K562 (cell line): ENCODE results near the gene MTERF4. TPM values are rescaled to one million over a fixed set of nuclear protein-coding genes. Genes with fewer than 3 reads are reported as not detected.

Experiments used
- CBX8 ChIP-seq: fragments of 200-600 bp; sonication (generic); IDR thresholded peaks from 2 replicates; pipeline ENCODE4 v1.6.1; 2012; ENCODE audit warnings: borderline replicate concordance, mixed run types, low read depth, mild to moderate bottlenecking, moderate library complexity, mixed read lengths, low read length, control low read depth, inconsistent platforms; ENCODE audit not compliant: poor library complexity, severe bottlenecking; ENCODE audit errors: extremely low read depth
- CREB1 ChIP-seq, 2 experiments: sonication (generic) in 1 of 2; formaldehyde crosslinking in 1 of 2; IDR thresholded peaks; 2 replicates each; pipeline versions ENCODE4 v1.6.1 to v1.8.0; 2012 to 2022; ENCODE audit warnings: inconsistent platforms in 1 of 2, mild to moderate bottlenecking in 1 of 2, missing genetic modification reagents in 1 of 2, moderate library complexity in 1 of 2
- CXXC5 ChIP-seq: fragments of 250-450 bp; sonication (Bioruptor Pico); IDR thresholded peaks from 2 replicates; pipeline ENCODE4 v1.8.0; 2022; ENCODE audit warnings: inconsistent platforms, mild to moderate bottlenecking, moderate library complexity
- ELF4 ChIP-seq: fragments of 450-650 bp; formaldehyde crosslinking; IDR thresholded peaks from 2 replicates; pipeline ENCODE4 v1.4.0; 2022; ENCODE audit warnings: missing genetic modification characterization
- GTF2E2 ChIP-seq: fragments of 200-800 bp; sonication (Bioruptor generic); IDR thresholded peaks from 2 replicates; pipeline ENCODE4 v1.6.1; 2016; ENCODE audit warnings: missing genetic modification characterization, missing compliant biosample characterization
- ID3 ChIP-seq, 2 experiments: fragments of 250-450 bp in 1 of 2; fragments of 450-650 bp in 1 of 2; sonication (Bioruptor Pico) in 1 of 2; IDR thresholded peaks; 2 replicates each; pipeline versions ENCODE4 v1.6.1 to v1.8.0; 2016 to 2021; ENCODE audit warnings: mild to moderate bottlenecking in 2 of 2, moderate library complexity in 2 of 2, missing compliant biosample characterization in 1 of 2, missing genetic modification characterization in 1 of 2
- ILK ChIP-seq: fragments of 450-650 bp; IDR thresholded peaks from 2 replicates; pipeline ENCODE4 v1.6.1; 2016; ENCODE audit warnings: missing genetic modification characterization, low read depth, mild to moderate bottlenecking, missing compliant biosample characterization, moderate library complexity, borderline replicate concordance
- MBD2 ChIP-seq: sonication (generic); IDR thresholded peaks from 2 replicates; pipeline ENCODE4 v1.6.1; 2016; ENCODE audit warnings: low read depth, borderline replicate concordance
- NCOA6 ChIP-seq: fragments of 450-650 bp; IDR thresholded peaks from 2 replicates; pipeline ENCODE4 v1.6.1; 2017; ENCODE audit warnings: mild to moderate bottlenecking
- PML ChIP-seq: IDR thresholded peaks from 2 replicates; pipeline ENCODE4 v1.6.1; 2012; ENCODE audit warnings: low read length, inconsistent platforms
- RBBP5 ChIP-seq: fragments of 200-600 bp; sonication (generic); IDR thresholded peaks from 2 replicates; pipeline ENCODE4 v1.6.1; 2012; ENCODE audit warnings: borderline replicate concordance, mild to moderate bottlenecking, low read length, control low read depth, inconsistent platforms; ENCODE audit not compliant: insufficient read depth, poor library complexity, severe bottlenecking
- ZBTB49 ChIP-seq: sonication (generic); formaldehyde crosslinking; IDR thresholded peaks from 2 replicates; pipeline ENCODE4 v1.8.0; 2022; ENCODE audit warnings: missing genetic modification reagents, mild to moderate bottlenecking, borderline replicate concordance
- ZFX ChIP-seq: sonication (generic); formaldehyde crosslinking; IDR thresholded peaks from 2 replicates; pipeline ENCODE4 v1.8.0; 2022; ENCODE audit warnings: mild to moderate bottlenecking, missing genetic modification reagents, moderate library complexity
- ZNF639 ChIP-seq, 2 experiments: fragments of 200-800 bp in 1 of 2; sonication (Bioruptor generic) in 1 of 2; sonication (generic) in 1 of 2; formaldehyde crosslinking in 1 of 2; IDR thresholded peaks in 1 of 2; conservative IDR thresholded peaks in 1 of 2; 2 replicates each; pipeline versions ENCODE4 v1.5.0 to v1.6.1; 2016 to 2020; ENCODE audit warnings: missing compliant biosample characterization in 1 of 2, missing genetic modification characterization in 1 of 2, missing genetic modification reagents in 1 of 2
- ZSCAN32 ChIP-seq: fragments of 450-650 bp; formaldehyde crosslinking; IDR thresholded peaks from 2 replicates; pipeline ENCODE4 v1.4.0; 2020; ENCODE audit warnings: mild to moderate bottlenecking, moderate library complexity
- polyA plus RNA-seq, 8 experiments: library from polyadenylated mRNA; depleted of rRNA in 4 of 8; stranded (reverse) in 5 of 8; unstranded in 3 of 8; fragments of >200 nt; fragmentation: Nextera tagmentation in 2 of 8; fragmentation: Illumina TruSeq in 1 of 8; extraction: Ambion mirVana in 2 of 8; extraction: Trizol in 1 of 8; gene quantifications; 2 replicates each; pipeline versions ENCODE4 v1.2.1 to v1.2.3, GENCODE V29; 2011 to 2014; ENCODE audit warnings: inconsistent platforms in 1 of 8, missing spikeins in 1 of 8
- total RNA-seq, 7 experiments: library from RNA; depleted of rRNA in 6 of 7; stranded (reverse); fragments of >200 nt in 6 of 7; fragmentation: Illumina TruSeq in 2 of 7; extraction: Trizol in 2 of 7; gene quantifications; 2 replicates each; pipeline versions ENCODE4 v1.2.1 to v1.2.3, GENCODE V29; 2011 to 2021; ENCODE audit warnings: low replicate concordance in 1 of 7
- TF ChIP-seq, protein P1 (sequence below): fragments of 250-450 bp; sonication (Bioruptor Pico); IDR thresholded peaks from 2 replicates; pipeline ENCODE4 v1.4.0; 2020; ENCODE audit warnings: mild to moderate bottlenecking
- TF ChIP-seq, protein P2 (sequence below): fragments of 200-800 bp; sonication (Bioruptor generic); IDR thresholded peaks from 2 replicates; pipeline ENCODE4 v1.6.1; 2017; ENCODE audit warnings: missing genetic modification characterization, missing compliant biosample characterization

Gene MTERF4
- total and polyA plus RNA-seq, 9 of the 15 experiments (the other 6 are each of a cell fraction or from before 2014, with no cell fraction given) = 15.3 to 29.6 (median 21.2) TPM

DNA sequence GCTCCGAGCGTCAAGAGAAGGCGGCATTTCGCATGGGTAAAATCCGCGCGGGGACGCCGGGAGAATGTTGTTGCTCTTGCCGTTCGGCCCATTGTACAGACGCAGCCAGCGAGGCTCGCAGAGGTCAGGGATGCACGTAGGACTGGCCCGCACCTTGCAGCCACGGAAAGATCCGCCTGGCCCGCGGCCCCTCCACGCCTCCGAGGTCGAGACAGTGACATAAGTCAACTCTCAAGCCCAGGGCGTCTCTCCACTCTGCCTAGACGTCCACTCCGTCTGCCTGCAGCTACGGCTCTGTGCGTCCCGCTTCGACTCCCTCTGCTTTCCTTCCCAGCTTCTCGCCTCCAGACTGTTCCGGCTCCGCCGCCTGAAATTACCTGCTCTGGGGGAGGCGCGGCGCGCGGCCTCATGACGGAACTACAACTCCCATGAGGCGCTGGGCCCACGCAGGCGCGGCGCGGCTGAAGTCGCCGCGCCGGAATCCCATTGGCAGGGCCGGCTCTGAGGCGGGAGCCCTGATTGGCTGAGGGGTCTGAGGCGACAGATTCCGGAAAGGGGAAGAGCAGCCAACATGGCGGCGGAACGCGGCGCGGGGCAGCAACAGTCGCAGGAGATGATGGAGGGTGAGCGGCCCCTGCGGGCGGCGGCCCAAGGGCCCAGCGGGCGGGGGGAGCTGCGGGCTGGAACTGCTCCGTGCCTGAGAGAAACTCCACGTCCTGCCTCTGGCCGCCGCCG lies 48.0 kb upstream of the MTERF4 start, which contains the start of gene PPP1R7 (continued):
- TF ChIP-seq, protein P1, sequence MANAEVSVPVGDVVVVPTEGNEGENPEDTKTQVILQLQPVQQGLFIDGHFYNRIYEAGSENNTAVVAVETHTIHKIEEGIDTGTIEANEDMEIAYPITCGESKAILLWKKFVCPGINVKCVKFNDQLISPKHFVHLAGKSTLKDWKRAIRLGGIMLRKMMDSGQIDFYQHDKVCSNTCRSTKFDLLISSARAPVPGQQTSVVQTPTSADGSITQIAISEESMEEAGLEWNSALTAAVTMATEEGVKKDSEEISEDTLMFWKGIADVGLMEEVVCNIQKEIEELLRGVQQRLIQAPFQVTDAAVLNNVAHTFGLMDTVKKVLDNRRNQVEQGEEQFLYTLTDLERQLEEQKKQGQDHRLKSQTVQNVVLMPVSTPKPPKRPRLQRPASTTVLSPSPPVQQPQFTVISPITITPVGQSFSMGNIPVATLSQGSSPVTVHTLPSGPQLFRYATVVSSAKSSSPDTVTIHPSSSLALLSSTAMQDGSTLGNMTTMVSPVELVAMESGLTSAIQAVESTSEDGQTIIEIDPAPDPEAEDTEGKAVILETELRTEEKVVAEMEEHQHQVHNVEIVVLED = peak; percentile 82
- TF ChIP-seq CREB1 (IDR thresholded peaks at IDR 0.05) (peak; percentile 81), CREB1 (CRISPR knock-in tag; IDR thresholded peaks at IDR 0.05) (peak; percentile 81), ILK (no peak), ZNF639 (CRISPR knock-in tag; conservative IDR thresholded peaks at IDR 0.05 in 1 of 2, IDR thresholded peaks at IDR 0.05 in 1 of 2) (no peak), ZFX (CRISPR knock-in tag) (peak; percentile 35; the same call in 1 of the 2 replicates), NCOA6 (no peak), RBBP5 (peak; percentile 77), CBX8 (no peak), ZBTB49 (CRISPR knock-in tag) (no peak), PML (peak; percentile 42; the same call in 1 of the 2 replicates), ID3 (CRISPR knock-in tag; IDR thresholded peaks at IDR 0.05) (no peak), ID3 (tag; IDR thresholded peaks at IDR 0.05) (0 out of 2 replicates have a peak, but pooled peaks have one; percentile 29), MBD2 (peak; percentile 67), CXXC5 (CRISPR knock-in tag) (peak; percentile 71), ZSCAN32 (CRISPR knock-in tag) (no peak), ELF4 (0 out of 2 replicates have a peak, but pooled peaks have one; percentile 38), GTF2E2 (peak; percentile 37; the same call in 1 of the 2 replicates)
- TF ChIP-seq, protein P2, sequence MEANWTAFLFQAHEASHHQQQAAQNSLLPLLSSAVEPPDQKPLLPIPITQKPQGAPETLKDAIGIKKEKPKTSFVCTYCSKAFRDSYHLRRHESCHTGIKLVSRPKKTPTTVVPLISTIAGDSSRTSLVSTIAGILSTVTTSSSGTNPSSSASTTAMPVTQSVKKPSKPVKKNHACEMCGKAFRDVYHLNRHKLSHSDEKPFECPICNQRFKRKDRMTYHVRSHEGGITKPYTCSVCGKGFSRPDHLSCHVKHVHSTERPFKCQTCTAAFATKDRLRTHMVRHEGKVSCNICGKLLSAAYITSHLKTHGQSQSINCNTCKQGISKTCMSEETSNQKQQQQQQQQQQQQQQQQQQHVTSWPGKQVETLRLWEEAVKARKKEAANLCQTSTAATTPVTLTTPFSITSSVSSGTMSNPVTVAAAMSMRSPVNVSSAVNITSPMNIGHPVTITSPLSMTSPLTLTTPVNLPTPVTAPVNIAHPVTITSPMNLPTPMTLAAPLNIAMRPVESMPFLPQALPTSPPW = peak; percentile 83
